Measurements from ENCODE around the gene MYH10.

- TF ChIP-seq POLR2A (IDR thresholded peaks at IDR 0.05; ENCODE audit: low read depth, low read length) (no peak), POLR2AphosphoS5 (IDR thresholded peaks at IDR 0.05; ENCODE audit: low read depth, low read length) (no peak), TAF1 (IDR thresholded peaks at IDR 0.05; ENCODE audit: low read depth, low read length) (no peak)
These were observed 130.9 kb downstream of the MYH10 start for GRCh38 chr17:8499614-8500013.

Data from GM12891 (cell line).